ENCODE results near the gene GRIN1.
"Not testable (repeated sequence)": the region's sequence is repeated elsewhere in the genome, so short reads cannot be mapped to it uniquely, and the experiment has no call there.

The GRIN1 gene

GRCh38 chr9:137111788-137112563 lies 27.0 kb upstream of the GRIN1 start:
- DNase-seq (ENCODE audit: low read depth) = no peak

DNA sequence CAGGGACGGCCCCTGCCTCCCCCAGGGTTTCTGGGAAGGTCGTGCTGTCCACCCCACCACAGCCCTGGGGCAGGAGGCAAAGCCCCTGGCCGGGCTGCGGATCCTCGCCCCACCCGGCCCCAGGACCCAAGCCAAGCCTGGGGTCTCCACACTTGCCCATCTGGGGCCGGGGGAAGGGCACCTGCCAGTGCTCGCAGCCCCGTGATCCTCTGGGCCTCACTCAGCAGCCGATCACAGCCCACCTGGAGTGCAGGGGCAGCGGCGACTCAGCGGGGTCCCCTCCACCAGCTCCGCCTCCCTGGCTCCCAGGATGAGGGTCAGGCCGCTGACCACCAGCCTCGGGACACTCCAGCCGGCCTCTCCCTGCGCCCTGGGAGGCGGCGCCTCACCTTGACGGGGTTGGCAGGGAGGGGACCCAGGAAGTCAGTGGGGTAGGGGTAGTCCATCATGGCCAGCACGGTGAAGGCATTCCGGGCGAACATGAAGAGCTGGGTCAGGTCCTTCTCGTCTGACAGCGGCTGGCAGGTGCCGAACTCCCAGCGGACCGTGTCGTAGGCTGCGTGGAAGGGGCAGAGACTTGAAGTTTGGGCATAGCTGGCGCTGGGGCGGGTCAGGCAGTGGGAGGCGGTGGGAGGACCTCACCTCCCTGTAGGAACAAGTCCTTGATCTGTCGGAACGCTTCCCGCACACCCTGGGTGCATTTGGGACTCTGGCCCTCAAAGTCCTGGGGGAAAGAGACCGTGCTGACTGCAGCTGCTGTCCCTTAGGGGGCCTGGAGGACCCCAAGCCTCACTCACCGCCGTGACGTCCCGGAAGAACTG lies 26.2 kb upstream of the GRIN1 start:
- no peak for DNase-seq (ENCODE audit: low read depth)

- DNase-seq (ENCODE audit: low read depth) = peak; percentile 24
These were observed 25.4 kb upstream of the GRIN1 start for GRCh38 chr9:137113385-137114159.

GRCh38 chr9:137114220-137114612 lies 24.7 kb upstream of the GRIN1 start:
- DNase-seq (ENCODE audit: low read depth) = no peak

DNA sequence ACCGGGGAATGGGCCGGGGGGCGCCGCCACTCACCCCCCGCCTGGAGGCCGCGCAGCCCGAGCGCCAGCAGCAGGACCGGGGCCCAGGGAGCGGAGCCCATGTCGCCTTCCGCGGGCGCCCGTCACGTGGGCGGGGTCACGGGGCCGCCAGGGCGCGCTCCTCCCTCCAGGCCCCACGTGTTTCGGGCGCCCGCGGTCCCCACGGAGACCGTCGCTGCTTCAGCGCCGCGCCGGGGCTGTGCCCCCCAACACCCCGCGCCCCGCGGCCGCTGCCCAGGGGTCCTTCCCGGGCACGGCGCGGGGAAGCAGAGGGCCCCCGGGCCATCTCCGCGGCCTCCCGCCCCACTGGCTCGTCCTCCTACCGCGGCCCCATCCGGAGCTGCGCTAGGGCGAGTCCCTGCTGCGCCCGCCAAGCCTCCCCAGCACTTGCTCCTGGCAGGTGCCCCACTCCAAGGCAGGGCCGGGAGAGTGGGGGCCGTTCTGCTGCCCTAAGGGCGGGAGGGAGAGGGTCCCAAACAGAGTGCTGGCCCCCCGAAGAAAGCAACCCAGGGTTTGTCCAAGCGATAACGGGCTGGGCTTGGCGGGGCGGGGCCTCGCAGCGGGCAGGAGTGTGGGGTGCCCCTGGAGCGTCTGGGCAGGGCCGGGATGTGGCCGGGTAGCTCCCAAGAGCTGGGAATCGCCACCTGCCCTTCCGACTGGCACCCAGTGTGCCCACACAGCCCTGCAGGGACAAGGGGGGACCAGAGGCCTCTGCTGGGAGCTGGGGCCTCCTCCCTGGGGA lies 24.2 kb upstream of the GRIN1 start, which contains the start of gene DPP7:
Gene DPP7, minus strand, starts transcription at position 121 of the 781 bp plus-strand sequence. Its CDS starts 20 bp downstream, at position 101.
- DNase-seq (ENCODE audit: low read depth) = peak; percentile 66

DNA sequence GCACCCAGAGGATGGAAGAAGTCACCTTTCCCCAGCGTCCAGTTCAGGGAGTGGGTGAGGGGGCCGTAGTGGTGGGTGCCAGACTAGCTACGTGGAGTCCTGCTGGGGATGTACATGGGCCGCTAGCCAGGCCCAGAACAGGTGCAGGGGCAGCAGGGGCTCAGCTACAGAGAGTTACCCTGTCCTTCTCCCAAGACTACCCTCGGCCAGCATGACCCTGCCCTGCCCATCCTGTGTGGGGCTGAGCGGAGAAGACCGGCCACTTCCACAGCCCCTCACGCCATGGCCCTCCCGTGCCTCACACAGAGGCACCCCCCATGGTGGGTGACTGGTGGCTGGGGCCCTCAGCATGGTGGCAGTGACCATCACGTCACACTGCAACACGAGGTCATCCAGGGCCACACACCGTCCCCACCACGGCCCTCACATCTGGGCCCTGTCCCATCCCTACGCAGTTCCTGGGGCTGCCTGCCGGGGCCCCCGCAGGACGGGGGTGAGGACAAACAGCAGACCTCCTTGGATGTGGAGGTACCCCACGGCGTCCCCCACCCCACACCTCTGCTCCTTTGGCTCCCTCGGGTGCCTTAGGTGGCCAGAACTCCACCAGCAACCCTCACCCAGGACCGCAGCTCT lies 23.4 kb upstream of the GRIN1 start:
- DNase-seq (ENCODE audit: low read depth) = no peak

DNA sequence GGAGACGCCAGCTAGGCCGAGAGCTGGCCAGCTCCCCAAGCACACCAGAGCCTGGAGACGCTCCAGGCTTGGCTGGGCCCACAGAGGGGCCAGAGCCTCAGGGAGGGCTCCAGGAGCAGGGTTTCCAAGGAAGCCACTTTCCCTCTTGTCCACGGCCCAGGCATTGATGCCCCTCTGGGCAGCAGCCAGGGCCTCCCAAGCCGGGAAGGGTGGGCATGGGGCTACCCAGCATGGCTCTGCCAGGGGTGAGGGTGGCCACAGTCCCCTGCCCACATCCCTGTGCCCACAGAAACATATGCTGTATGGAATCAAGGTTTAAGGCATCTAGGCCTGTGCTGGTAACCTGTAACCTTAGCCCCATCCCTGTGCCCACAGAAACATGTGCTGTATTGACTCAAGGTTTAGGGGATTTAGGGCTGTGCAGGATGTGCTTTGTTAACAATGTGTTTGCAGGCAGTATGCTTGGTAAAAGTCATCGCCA lies 22.9 kb upstream of the GRIN1 start:
- no peak for DNase-seq (ENCODE audit: low read depth)

DNA sequence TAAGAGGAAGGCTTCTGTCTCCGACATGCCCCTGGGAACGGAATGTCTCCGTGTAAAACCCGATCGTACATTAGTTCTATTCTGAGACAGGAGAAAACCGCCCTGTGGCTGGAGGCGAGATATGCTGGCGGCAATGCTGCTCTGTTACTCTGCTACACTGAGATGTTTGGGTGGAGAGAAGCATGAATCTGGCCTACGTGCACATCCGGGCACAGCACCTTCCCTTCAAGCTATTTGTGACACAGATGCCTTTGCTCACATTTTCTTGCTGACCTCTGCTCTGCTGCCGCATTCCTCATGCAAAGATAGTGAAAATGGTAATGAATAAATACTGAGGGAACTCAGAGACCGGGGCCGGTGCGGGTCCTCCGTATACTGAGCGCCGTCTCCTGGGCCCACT lies 22.2 kb upstream of the GRIN1 start:
- no peak for DNase-seq (ENCODE audit: low read depth)

DNA sequence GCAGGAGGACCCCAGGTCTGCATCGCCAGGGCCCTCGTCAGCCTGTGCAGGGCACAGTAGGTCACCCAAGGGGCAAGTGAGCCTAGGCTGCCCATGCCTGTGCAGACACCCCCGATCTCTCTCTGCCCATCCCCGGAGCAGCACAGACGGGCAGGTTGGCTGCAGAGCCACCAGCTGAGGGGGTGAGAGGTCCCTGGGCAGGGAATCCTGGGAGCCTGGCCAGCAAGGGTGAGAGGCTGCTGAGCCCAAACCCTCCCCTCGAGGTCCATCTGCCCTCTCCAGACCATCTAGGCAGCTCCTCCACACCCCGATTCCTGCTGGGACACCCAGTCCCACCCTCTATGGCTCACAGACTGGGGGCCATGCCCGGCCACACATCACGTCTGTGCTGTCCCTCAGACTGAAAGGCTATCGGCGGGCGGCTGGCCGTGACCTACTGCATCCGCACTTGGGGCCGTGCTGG lies 21.7 kb upstream of the GRIN1 start:
- DNase-seq (ENCODE audit: low read depth) = no peak

DNA sequence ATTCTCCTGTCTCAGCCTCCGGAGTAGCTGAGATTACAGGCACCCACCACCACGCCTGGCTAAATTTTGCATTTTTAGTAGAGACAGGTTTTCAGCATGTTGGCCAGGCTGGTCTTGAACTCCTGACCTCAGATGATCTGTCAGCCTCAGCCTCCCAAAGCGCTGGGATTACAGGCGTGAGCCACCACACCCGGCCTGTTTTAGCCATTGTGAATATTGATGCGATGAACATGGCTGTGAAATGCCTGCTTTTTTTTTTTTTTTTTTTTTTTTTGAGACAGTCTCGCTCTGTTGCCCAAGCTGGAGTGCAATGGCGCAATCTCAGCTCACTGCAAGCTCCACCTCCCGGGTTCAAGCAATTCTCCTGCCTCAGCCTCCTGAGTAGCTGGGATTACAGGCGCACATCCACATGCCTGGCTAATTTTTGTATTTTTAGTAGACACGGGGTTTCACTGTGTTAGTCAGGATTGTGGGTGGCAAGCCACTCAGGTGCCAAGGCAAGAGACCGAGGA lies 20.8 kb upstream of the GRIN1 start:
- not testable (repeated sequence) for DNase-seq (ENCODE audit: low read depth)

DNA sequence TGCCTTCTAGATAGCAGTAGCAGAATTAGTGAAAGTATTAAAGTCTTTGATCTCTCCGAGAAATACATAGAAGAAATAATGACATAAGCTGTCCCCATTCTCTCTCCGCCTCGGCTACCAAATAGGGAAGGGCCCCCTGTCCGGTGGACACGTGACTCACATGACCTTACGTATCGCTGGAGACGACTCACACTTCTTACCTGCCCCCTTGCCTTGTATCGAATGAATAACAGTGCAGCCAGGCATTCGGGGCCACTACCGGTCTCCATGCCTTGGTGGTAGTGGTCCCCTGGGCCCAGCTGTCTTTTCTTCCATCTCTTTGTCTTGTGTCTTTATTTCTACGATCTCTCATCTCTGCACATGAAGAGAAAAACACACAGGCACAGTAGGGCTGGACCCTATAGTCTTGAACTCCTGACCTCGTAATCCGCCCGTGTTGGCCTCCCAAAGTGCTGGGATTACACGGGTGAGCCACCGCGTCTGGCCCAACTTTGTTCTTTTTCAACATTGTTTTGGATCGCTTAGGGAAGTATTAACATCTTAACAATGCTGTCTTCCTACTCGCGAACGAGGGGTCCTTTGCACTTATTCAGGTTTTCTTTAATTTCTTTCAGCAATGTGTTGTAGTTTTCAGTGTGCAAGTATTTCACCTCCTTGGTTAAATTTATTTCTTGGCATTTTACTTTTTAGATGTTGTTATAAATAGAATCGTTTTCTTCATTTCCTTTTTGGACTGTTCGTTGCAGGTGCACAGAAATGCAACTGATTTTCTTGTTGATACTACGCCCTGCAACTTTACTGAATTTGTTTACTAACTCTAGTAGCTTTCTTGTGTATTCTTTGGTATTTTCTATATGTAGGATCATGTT lies 16.8 kb upstream of the GRIN1 start:
- not testable (repeated sequence) for DNase-seq (ENCODE audit: low read depth)

DNA sequence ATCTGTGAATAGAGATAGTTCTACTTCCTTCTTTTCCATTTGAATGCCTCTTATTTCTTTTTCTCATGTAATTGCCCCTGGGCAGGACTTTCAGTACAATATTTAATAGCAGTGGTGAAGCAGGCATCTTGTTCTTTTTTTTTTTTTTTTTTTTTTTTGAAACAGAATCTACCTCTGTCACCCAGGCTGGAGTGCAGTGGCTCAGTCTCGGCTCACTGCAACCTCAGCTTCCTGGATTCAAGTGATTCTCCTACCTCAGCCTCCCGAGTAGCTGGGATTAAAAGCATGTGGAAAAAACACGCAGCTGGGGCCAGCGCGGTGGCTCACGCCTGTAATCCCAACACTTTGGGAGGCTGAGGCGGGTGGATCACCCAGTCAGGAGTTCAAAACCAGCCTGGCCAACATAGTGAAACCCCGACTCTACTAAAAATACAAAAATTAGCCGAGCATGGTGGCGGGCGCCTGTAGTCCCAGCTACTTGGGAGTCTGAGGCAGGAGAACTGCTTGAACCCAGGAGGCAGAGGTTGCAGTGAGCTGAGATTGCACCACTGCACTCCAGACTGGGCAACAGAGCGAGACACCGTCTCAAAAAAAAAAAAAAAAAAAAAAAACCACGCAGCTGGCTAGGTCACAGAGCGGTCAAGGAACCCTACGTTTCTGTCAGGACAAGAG lies 16.0 kb upstream of the GRIN1 start:
- DNase-seq (ENCODE audit: low read depth) = not testable (repeated sequence)

DNA sequence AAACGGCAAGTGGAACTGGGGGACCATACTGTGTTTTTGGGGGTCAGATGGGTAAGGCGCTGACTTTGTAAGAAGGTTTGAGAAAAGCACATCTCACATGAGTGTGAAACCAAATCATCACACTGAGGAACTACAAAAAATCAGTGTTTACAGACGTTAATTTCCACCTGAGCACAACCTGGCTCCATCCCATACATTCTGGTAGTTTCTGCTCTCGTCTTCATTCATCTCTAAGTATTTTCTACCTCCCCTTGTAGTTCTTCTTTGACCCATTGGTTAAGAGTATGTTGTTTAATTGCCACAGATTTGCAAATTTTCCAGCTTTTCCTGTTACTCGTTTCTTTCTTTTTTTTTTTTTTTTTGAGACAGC lies 15.5 kb upstream of the GRIN1 start:
- DNase-seq (ENCODE audit: low read depth) = no peak

- DNase-seq (ENCODE audit: low read depth) = not testable (repeated sequence)
These were observed 14.9 kb upstream of the GRIN1 start for GRCh38 chr9:137123952-137124462.

- DNase-seq (ENCODE audit: low read depth) = no peak
These were observed 12.2 kb upstream of the GRIN1 start for GRCh38 chr9:137126786-137127185.

- no peak for DNase-seq (ENCODE audit: low read depth)
These were observed 11.4 kb upstream of the GRIN1 start for GRCh38 chr9:137127301-137128157.

GRCh38 chr9:137128158-137128861 lies 10.6 kb upstream of the GRIN1 start:
- DNase-seq (ENCODE audit: low read depth) = no peak
